GM12878 (cell line): Measurements from ENCODE around the gene CLNK. TPM values are rescaled to one million over a fixed set of nuclear protein-coding genes. Genes with fewer than 3 reads are reported as not detected.

ENCODE experiments used
- ATAC-seq: fragments of 200-7000 bp; cut with Tn5 transposase; 3 replicates; pipeline ENCODE4 v1.9.1; 2020; ENCODE audit warnings: mild to moderate bottlenecking, moderate library complexity
- BruUV-seq: library from RNA; stranded (reverse); fragments of 400-500 nt; replicated peaks from 2 replicates; lab custom pipeline; 2021; lab: Mats Ljungman, UMichigan
- CTCF ChIA-PET: fragments of 300-600 bp; sonication (Branson Sonifier 250); formaldehyde crosslinking; extraction: SDS; loops from one replicate; lab custom pipeline; 2021; ENCODE audit warnings: inconsistent platforms; lab: Yijun Ruan, JAX
- POLR2A ChIA-PET: fragments of 350-600 bp; formaldehyde crosslinking; extraction: SDS; loops from one replicate; lab custom pipeline; 2021; ENCODE audit warnings: inconsistent platforms; lab: Charles Lee
- RAD21 ChIA-PET: fragments of 300-600 bp; sonication (Branson Sonifier 250); formaldehyde crosslinking; loops from one replicate; lab custom pipeline; 2023; ENCODE audit warnings: antibody characterized with exemption; ENCODE audit not compliant: unreplicated experiment; lab: Charles Lee
- SMC1A ChIA-PET: fragments of 300-600 bp; sonication (Branson Sonifier 250); formaldehyde crosslinking; loops from one replicate; lab custom pipeline; 2023; ENCODE audit not compliant: unreplicated experiment, uncharacterized antibody; lab: Charles Lee
- DNase-seq: peaks from one replicate; pipeline ENCODE4 v3.0.0-alpha.2; 2011; ENCODE audit warnings: low read depth, low spot score
- FAIRE-seq: peaks from 3 replicates; lab custom pipeline; 2011; peaks lifted over from hg19 to GRCh38; lab: Jason Lieb, UNC
- H2AFZ ChIP-seq: 2 replicates; pipeline ENCODE4 v1.6.0; 2011; ENCODE audit warnings: low read depth, low read length, control low read depth; ENCODE audit not compliant: control insufficient read depth
- H3K27ac ChIP-seq: 2 replicates; pipeline ENCODE4 v1.5.1; 2011; ENCODE audit warnings: control low read depth; ENCODE audit not compliant: control insufficient read depth, insufficient read depth
- H3K27me3 ChIP-seq, 2 experiments: replicated peaks in 1 of 2; 2 replicates each; pipeline versions ENCODE4 v1.6.0 to v1.6.1; 2011; ENCODE audit warnings: low read length in 1 of 2; ENCODE audit not compliant: control insufficient read depth in 2 of 2, insufficient read depth in 2 of 2
- H3K36me3 ChIP-seq, 2 experiments: 2 replicates each; pipeline ENCODE4 v1.5.1; 2011; ENCODE audit warnings: low read length in 1 of 2; ENCODE audit not compliant: control insufficient read depth in 2 of 2, insufficient read depth in 2 of 2
- H3K4me1 ChIP-seq: 2 replicates; pipeline ENCODE4 v1.6.1; 2011; ENCODE audit warnings: mild to moderate bottlenecking, low read length, moderate library complexity, mixed read lengths; ENCODE audit not compliant: control insufficient read depth, insufficient read depth
- H3K4me2 ChIP-seq: 2 replicates; pipeline ENCODE4 v1.6.0; 2011; ENCODE audit warnings: control low read depth; ENCODE audit not compliant: control insufficient read depth, insufficient read depth
- H3K4me3 ChIP-seq: fragments of 200-600 bp; sonication (generic); 2 replicates; pipeline ENCODE4 v1.5.1; 2016
- H3K79me2 ChIP-seq: 2 replicates; pipeline ENCODE4 v1.6.0; 2011; ENCODE audit warnings: low read length; ENCODE audit not compliant: control insufficient read depth, insufficient read depth
- H3K9ac ChIP-seq: 2 replicates; pipeline ENCODE4 v1.8.0; 2011; ENCODE audit warnings: low read length, control low read depth, mixed read lengths; ENCODE audit not compliant: control insufficient read depth, insufficient read depth
- H3K9me3 ChIP-seq: replicated peaks from 3 replicates; pipeline ENCODE4 v1.5.1; 2011; ENCODE audit warnings: mild to moderate bottlenecking, low read length; ENCODE audit not compliant: control insufficient read depth, insufficient read depth
- H4K20me1 ChIP-seq: 2 replicates; pipeline ENCODE4 v1.6.0; 2011; ENCODE audit not compliant: control insufficient read depth, insufficient read depth
- E2F4 ChIP-seq: IDR thresholded peaks from 2 replicates; pipeline ENCODE4 v1.6.1; 2012; ENCODE audit warnings: low read depth, low read length, improper control_type of control experiment
- ETV6 ChIP-seq, 2 experiments: fragments of 450-650 bp in 1 of 2; IDR thresholded peaks in 1 of 2; conservative IDR thresholded peaks in 1 of 2; 2 replicates each; pipeline ENCODE4 v1.6.1; 2014; ENCODE audit warnings: antibody characterized with exemption in 1 of 2, borderline replicate concordance in 1 of 2, low read depth in 1 of 2, mild to moderate bottlenecking in 1 of 2, moderate library complexity in 1 of 2
- HDGF ChIP-seq: fragments of 450-650 bp; IDR thresholded peaks from 2 replicates; pipeline ENCODE4 v1.6.1; 2016; ENCODE audit warnings: antibody characterized with exemption
- MXI1 ChIP-seq: fragments of 150-350 bp; IDR thresholded peaks from 2 replicates; pipeline ENCODE4 v1.6.1; 2011; ENCODE audit warnings: low read depth, mild to moderate bottlenecking, inconsistent platforms, low read length, improper control_type of control experiment
- PKNOX1 ChIP-seq: fragments of 450-650 bp; IDR thresholded peaks from 2 replicates; pipeline ENCODE4 v1.6.1; 2016; ENCODE audit warnings: mild to moderate bottlenecking
- POLR2AphosphoS2 ChIP-seq: IDR thresholded peaks from 2 replicates; pipeline ENCODE4 v1.6.1; 2011; ENCODE audit warnings: low read depth, mild to moderate bottlenecking, low read length, improper control_type of control experiment, moderate library complexity
- PRDM15 ChIP-seq: fragments of 450-650 bp; formaldehyde crosslinking; IDR thresholded peaks from 2 replicates; pipeline ENCODE4 v1.4.0; 2020; ENCODE audit warnings: mild to moderate bottlenecking, moderate library complexity
- REST ChIP-seq: IDR thresholded peaks from 2 replicates; pipeline ENCODE4 v1.6.1; 2012; ENCODE audit warnings: mild to moderate bottlenecking, low read depth, low read length
- SRF ChIP-seq, 2 experiments: IDR thresholded peaks; 2 replicates each; pipeline ENCODE4 v1.6.1; 2011; ENCODE audit warnings: low read depth in 2 of 2, low read length in 2 of 2, mild to moderate bottlenecking in 1 of 2, moderate library complexity in 1 of 2
- ZBED1 ChIP-seq: IDR thresholded peaks from 2 replicates; pipeline ENCODE4 v1.6.1; 2016; ENCODE audit warnings: borderline replicate concordance
- ZZZ3 ChIP-seq: IDR thresholded peaks from 2 replicates; pipeline ENCODE4 v1.6.1; 2011; ENCODE audit warnings: low read depth; ENCODE audit not compliant: control insufficient read depth, insufficient read length
- WGBS: methylation state at CpG from one replicate; pipeline ENCODE4 v1.1.6; 2016; ENCODE audit warnings: low lambda C conversion rate; ENCODE audit not compliant: insufficient replicate concordance, insufficient coverage; ENCODE audit errors: missing lambda C conversion rate; 5-methylcytosine and 5-hydroxymethylcytosine counted together
- in situ Hi-C: fragments of 300-500 bp; cut with MboI; formaldehyde crosslinking; loops from 9 replicates; pipeline ENCODE4 v1.14.3; 2018; ENCODE audit warnings: mixed read lengths
- intact Hi-C: fragments of 100-400 bp; cut with micrococcal nuclease; formaldehyde crosslinking; loops from one replicate; pipeline ENCODE4 v1.14.2; 2022; ENCODE audit not compliant: unreplicated experiment
- polyA plus RNA-seq, 11 experiments: library from polyadenylated mRNA; depleted of rRNA in 4 of 11; unstranded in 6 of 11; stranded (reverse) in 5 of 11; fragments of >200 nt; fragmentation: Nextera tagmentation in 4 of 11; fragmentation: Illumina TruSeq in 1 of 11; extraction: Ambion mirVana in 4 of 11; extraction: Trizol in 1 of 11; gene quantifications; 1 replicate in 1 of 11; 2 replicates in 10 of 11; pipeline versions ENCODE4 v1.2.1 to v1.2.3, GENCODE V29; 2011 to 2016; ENCODE audit warnings: inconsistent platforms in 2 of 11, missing spikeins in 2 of 11, low read depth in 1 of 11
- total RNA-seq, 4 experiments: library from RNA; depleted of rRNA in 3 of 4; stranded (reverse); fragments of >200 nt in 3 of 4; fragmentation: Illumina TruSeq in 1 of 4; extraction: Trizol in 1 of 4; gene quantifications; 2 replicates each; pipeline versions ENCODE4 v1.2.1 to v1.2.3, GENCODE V29; 2013 to 2021

CLNK gene
- total and polyA plus RNA-seq, 10 of the 15 experiments (the other 5 are each of a cell fraction or from before 2014, with no cell fraction given): 2.1 to 14.3 (median 2.7) TPM

- no peak overlapping the region for H3K4me2 ChIP-seq
- intact Hi-C loops: no loop called here
- no peaks in the 10 kb centered on the region for H3K9me3 ChIP-seq
- no peak overlapping the region for H3K27ac ChIP-seq
- H3K4me3 ChIP-seq: no peak overlapping the region
- BruUV-seq: no TSS peak
- no peaks in the 10 kb centered on the region for H3K27me3 ChIP-seq
- no peak overlapping the region for H3K9ac ChIP-seq
- DNase-seq: no peak
- 77% methylated on average over 10 of the region's 10 CpGs for WGBS
- FAIRE-seq: no peak
- in situ Hi-C loops: no loop called here
- no peaks in the 10 kb centered on the region for H3K79me2 ChIP-seq
- ChIA-PET POLR2A (interaction anchor here (0.6 kb wide), 2 partner anchors 32 to 33 kb away, joined by 4 to 6 read pairs; no protein-coding TSS in a partner anchor), CTCF (no interaction called here), RAD21 (no interaction called here), SMC1A (interaction anchor here (0.8 kb wide), 1 partner anchor 24 kb away, joined by 3 read pairs; no protein-coding TSS in a partner anchor)
- H3K36me3 ChIP-seq: no peaks in the 10 kb centered on the region
- ATAC-seq: no peak
- TF ChIP-seq PRDM15 (CRISPR knock-in tag) (no peak), ETV6 (conservative IDR thresholded peaks at IDR 0.05 in 1 of 2, IDR thresholded peaks at IDR 0.05 in 1 of 2; ENCODE audit: borderline replicate concordance in 1 of 2, low read depth in 1 of 2) (no peak), REST (no peak), POLR2AphosphoS2 (no peak), SRF (IDR thresholded peaks at IDR 0.05; ENCODE audit: low read depth in 2 of 2, low read length in 2 of 2) (no peak), ZBED1 (no peak), E2F4 (no peak), PKNOX1 (no peak), HDGF (no peak), MXI1 (no peak), ZZZ3 (no peak)
- no peak overlapping the region for H2AFZ ChIP-seq
- H3K4me1 ChIP-seq: no peaks in the 10 kb centered on the region
- H4K20me1 ChIP-seq: no peaks in the 10 kb centered on the region
These were observed 79.5 kb downstream of the CLNK start for GRCh38 chr4:10605031-10605430.
